Midbrain (tissue), 1 donor: ENCODE results near the gene RTN4RL1.
"Not testable (repeated sequence)": the region's sequence is repeated elsewhere in the genome, so short reads cannot be mapped to it uniquely, and the experiment has no call there.

ENCODE experiments used
- DNase-seq: peaks from one replicate; lab custom pipeline; 2025; lab: John Stamatoyannopoulos, UW

Gene RTN4RL1

GRCh38 chr17:1896243-1897104 lies 128.7 kb downstream of the RTN4RL1 start:
- DNase-seq, result no peak

GRCh38 chr17:1895479-1895878 lies 129.7 kb downstream of the RTN4RL1 start:
- not testable (repeated sequence) for DNase-seq

GRCh38 chr17:1894753-1895339 lies 130.3 kb downstream of the RTN4RL1 start:
- DNase-seq, result no peak

GRCh38 chr17:1890758-1891450 lies 134.2 kb downstream of the RTN4RL1 start:
- no peak for DNase-seq

GRCh38 chr17:1888741-1889140 lies 136.4 kb downstream of the RTN4RL1 start:
- DNase-seq, result no peak
